ENCODE data around the gene SEC24B. TPM values are rescaled to one million over a fixed set of nuclear protein-coding genes. Genes with fewer than 3 reads are reported as not detected.

The SEC24B gene
- total RNA-seq = 17.1 and 19.9 TPM in 2 replicates

DNA sequence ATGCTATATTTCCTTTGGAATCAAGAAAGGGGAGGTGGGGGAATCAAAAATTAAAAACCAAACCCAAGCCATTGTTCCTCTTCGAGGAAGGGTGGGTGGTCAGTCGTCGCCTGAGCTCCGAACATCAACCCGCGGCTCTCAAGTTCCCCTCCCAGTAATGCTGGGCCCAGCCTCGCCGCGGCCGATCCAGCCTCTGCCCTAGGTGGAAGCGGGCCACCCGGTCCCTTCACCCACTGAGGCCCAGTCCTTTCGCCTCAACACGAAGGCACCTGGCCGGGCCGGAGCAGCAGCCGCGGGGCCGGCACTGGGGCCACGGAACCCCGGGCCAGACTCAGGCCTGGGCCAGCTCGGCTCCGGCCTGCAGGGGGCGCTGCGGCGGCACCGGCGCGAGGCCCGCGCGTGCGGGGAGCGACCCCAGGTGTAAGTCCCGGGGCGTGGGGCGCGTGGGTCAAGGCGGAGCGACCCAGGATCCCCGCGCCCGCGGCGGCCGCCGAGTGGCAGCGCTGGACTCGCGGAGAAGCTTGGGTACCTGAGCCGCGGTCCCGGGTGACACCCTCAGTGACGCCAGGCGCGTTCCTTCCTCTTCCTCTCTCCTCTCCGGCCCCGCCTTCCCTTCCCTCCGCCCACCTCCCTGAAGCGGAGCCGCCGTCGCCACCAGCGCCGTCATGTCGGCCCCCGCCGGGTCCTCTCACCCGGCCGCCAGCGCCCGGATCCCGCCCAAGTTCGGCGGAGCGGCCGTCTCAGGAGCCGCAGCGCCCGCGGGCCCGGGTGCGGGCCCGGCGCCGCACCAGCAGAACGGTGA, at the start of gene SEC24B:
SEC24B (plus strand) TSS at position 611 of the 802 bp plus-strand sequence; CDS start at position 666, 55 bp downstream.

DNA sequence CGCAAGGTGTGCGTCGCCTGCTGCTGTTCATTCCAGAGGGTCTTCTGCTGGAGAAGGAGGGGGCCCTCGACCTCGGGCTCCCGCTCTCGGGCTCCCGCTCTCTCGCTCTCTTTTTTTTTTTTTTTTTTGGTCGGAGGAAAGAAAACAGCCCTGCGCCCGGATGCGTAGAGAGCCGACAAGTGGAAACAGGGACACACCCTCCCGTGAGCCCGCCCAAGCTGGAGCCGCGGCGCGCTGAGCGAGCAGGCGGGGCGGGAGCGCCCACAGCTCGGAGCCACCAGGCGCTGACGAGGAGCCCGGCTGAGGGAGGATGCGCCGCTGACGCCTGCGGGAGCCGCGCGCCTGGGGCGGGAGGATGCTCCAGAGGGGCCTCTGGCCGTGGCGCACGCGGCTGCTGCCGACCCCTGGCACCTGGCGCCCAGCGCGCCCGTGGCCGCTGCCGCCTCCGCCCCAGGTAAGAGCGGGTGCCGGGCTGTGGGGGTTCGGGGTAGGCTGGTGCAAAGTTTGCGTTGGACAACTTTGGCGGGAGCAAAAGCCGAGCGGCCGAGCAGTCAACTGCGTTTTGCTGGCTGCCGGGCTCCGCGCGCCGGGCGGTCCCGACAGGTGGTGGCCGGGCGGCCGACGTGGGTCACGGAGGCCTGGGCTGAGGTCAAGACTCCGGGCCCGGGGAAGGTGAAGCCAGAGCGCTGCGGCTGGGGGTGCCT, 126.5 kb downstream of the SEC24B start, which contains the start of gene MCUB:
MCUB (plus strand) TSS at position 264 of the 704 bp plus-strand sequence; CDS start at position 356, 92 bp downstream.

Other genes with a start within 250 kb of the SEC24B start
- gene COL25A1, start 131.2 kb upstream of the SEC24B start, total RNA-seq = under 0.01 and 0.25 TPM in 2 replicates
- 6.3 and 17.3 TPM in 2 replicates for gene MCUB, start 126.4 kb downstream of the SEC24B start, total RNA-seq